Measurements from ENCODE around the gene SLC25A13.

The SLC25A13 gene

GRCh38 chr7:96238976-96239766, 82.7 kb downstream of the SLC25A13 start:
- DNase-seq (ENCODE audit: low read depth) = no peak

DNA sequence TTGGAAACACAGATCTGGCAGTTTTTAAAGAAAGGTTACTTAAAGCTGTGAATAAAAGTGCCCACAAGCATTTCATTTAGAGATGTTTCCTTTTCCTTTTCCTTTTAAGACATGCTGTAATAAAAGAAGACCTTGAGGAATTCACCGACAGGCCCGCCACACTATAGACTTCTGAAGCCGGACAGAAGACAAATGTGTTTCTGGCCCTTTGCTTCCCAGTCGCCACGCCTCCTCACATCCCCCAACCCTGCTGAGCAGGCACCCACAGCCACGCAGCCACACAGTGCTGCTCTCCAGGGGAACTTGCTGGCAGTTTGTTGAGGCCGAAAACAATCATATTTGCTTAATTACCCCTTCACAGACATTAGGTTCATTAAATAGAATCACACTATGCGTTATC, 83.4 kb downstream of the SLC25A13 start:
- DNase-seq (ENCODE audit: low read depth) = no peak

GRCh38 chr7:96237040-96237439, 84.9 kb downstream of the SLC25A13 start:
- no peak for DNase-seq (ENCODE audit: low read depth)

- DNase-seq (ENCODE audit: low read depth) = no peak
These were observed 85.5 kb downstream of the SLC25A13 start for GRCh38 chr7:96236198-96237039.

GRCh38 chr7:96235281-96235680, 86.6 kb downstream of the SLC25A13 start:
- DNase-seq (ENCODE audit: low read depth) = no peak

- no peak for DNase-seq (ENCODE audit: low read depth)
These were observed 88.3 kb downstream of the SLC25A13 start for GRCh38 chr7:96233528-96234154.

DNA sequence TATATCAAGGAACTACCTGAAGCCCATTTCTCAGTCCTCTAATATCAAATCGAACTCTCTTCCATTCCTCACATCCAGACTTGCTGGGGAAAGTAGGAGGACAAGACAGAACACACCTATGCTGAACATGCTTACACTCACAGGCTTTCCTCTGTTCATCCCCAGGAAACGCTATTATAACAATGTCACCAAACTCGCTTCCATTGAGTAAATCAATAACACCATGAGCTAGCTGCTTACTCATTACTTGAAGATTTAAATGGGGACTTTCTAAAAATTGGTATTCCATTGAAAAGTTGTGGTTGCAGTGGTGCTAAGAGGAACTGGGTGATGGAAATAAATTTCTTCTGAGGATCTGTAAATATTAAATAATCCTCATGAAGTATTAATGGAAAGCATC, 88.8 kb downstream of the SLC25A13 start:
- DNase-seq (ENCODE audit: low read depth) = no peak

GRCh38 chr7:96228760-96229159, 93.1 kb downstream of the SLC25A13 start:
- DNase-seq (ENCODE audit: low read depth) = no peak

DNA sequence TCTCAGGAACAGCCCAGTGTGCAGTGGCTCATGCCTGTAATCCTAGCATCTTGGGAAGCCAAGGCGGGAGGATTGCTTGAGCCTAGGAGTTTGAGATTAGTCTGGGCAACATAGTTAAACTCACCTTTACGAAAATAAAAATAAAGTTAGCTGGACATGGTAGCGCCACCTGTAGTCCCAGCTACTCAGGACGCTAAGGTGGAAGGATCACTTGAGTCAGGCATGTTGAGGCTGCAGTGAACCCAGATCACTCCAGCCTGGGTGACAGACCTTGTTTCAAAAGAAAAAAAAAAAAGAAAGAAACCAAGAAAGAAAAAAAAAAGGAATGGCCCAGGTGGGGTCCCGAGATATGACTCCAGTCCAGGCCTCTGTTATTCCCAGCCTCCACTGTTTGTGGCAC, 96.6 kb downstream of the SLC25A13 start:
- no peak for DNase-seq (ENCODE audit: low read depth)

GRCh38 chr7:96224685-96225084, 97.2 kb downstream of the SLC25A13 start:
- DNase-seq (ENCODE audit: low read depth) = no peak

- no peak for DNase-seq (ENCODE audit: low read depth)
These were observed 97.8 kb downstream of the SLC25A13 start for GRCh38 chr7:96224073-96224472.

GRCh38 chr7:96221888-96222287, 100.0 kb downstream of the SLC25A13 start:
- DNase-seq (ENCODE audit: low read depth) = no peak

DNA sequence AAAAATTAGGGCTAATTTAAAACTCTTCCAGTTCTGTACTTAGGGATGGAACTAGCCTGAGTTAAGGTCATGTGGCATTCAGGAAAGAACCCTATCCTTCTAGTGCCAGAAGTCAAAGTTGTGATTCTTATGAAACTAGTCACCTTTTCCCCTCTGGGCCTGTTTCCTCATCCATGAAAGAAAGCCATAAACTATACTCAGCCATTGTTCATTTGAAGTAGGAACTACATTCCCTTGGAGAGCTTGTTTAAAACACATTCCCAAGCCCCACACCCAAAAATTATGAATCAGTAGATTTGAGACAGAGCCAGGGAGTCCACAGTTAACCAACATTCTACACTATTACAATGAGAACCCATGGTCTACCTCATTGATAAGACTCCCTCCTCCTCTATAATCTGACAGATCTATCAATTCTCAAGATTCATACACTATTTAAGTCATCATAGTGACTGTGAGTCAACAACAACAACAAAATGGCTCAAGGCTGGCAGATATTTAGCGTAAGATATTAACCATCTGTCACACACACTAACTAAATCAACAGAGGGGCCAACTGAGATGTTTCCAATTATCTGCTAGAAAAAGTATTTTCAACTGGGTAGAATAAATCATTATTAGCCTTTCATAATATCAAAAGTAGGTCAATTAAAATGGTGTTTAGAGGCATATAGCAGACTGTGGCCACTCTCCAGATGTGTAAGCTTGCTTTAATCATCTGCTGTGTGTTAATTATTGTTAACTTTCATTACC, 102.3 kb downstream of the SLC25A13 start:
- DNase-seq (ENCODE audit: low read depth) = no peak

GRCh38 chr7:96218664-96219243, 103.1 kb downstream of the SLC25A13 start:
- no peak for DNase-seq (ENCODE audit: low read depth)

- DNase-seq (ENCODE audit: low read depth) = no peak
These were observed 104.8 kb downstream of the SLC25A13 start for GRCh38 chr7:96217147-96217546.

DNA sequence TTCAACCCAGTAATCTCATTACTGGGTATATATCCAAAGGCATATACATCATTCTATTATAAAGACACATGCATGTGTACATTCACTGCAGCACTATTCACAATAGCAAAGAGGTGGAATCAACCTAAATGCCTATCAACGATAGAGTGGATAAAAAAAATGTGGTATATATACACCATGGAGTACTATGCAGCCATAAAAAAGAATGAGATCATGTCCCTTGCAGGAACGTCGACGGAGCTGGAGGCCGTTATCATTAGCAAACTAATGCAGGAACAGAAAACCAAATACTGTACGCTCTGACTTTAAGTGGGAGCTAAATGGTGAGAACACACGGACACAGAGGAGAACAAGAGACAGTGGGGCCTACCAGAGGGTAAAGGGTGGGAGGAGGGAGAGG, 105.5 kb downstream of the SLC25A13 start:
- DNase-seq (ENCODE audit: low read depth) = no peak

DNA sequence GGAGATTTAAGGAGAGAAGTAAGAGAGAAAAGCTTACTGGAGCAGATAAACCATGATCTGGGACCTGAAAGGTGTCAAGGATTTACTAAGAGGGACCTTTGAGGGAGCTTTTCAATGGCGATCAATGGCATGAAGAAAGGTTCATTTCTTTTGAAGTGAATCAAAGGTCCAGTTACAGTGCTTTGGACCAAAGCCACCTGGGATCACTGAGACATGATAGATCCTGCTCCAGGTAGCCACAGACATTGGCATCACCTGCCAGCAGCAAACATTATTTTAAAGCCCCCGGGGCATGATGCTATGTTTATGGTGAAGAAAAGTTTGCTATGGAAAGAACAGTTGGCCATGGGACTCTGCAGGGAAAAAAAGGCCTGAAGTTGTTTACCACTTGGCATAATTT, 109.4 kb downstream of the SLC25A13 start:
- no peak for DNase-seq (ENCODE audit: low read depth)

GRCh38 chr7:96211954-96212353, 109.9 kb downstream of the SLC25A13 start:
- DNase-seq (ENCODE audit: low read depth) = no peak

- DNase-seq (ENCODE audit: low read depth) = no peak
These were observed 116.2 kb downstream of the SLC25A13 start for GRCh38 chr7:96205665-96206064.

DNA sequence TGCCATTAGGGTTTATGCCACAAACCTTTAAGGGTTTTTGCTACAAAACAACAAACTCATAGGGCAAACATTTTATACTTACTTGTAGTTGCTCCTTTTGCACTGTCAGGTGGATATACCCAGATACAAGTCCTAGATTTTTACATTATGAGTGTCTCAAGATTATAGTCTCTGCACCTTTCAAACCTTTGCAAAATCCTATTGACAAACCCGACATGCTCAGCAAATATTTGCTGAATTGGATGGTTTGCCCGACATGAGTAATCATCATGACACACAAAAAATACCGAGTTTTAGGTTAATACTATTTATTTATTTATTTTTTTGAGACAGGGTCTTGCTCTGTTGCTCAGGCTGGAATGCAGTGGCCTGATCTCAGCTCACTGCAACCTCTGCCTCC, 117.3 kb downstream of the SLC25A13 start:
- no peak for DNase-seq (ENCODE audit: low read depth)

DNA sequence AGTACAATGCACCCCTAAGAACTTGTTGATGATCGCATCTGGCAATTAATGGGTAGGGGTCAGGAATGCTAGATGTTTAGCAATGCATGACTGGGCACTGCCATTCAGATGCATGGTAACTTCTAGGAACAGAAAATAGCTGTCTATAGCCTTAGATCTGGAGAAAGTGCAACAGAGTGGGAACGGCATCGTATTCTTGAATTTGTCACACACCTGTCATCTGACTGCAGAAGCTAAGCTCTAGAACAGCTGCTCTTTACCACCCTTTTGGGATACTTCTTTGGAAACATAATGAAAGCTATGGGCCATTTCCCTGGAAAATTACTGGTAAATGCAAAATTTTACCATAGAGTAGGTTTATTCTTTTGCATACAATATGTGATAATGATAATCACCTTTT, 118.1 kb downstream of the SLC25A13 start:
- DNase-seq (ENCODE audit: low read depth) = no peak

DNA sequence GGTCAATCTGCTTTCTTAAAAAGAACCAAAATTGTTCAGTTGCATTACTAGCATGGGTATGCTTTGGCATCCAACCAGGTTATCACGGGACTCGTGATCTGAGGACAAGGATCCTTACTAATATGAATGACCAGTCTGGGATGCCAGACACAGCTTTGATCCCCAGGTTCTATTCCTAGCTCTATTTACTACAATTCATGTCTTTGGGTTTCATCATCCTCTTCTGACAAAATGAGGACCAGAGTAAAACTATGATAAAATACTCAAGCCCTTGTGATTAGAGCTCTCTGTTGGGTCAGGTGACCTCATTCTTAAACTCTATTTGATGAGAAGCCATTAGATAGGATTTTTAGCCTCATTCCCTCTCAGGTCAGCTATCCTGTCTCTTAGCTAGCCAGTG, 119.8 kb downstream of the SLC25A13 start:
- no peak for DNase-seq (ENCODE audit: low read depth)
